Neural progenitor cell (in vitro differentiated cells): ENCODE measurements around the gene ZNF417. TPM values are rescaled to one million over a fixed set of nuclear protein-coding genes. Genes with fewer than 3 reads are reported as not detected.
"Not testable (repeated sequence)": the region's sequence is repeated elsewhere in the genome, so short reads cannot be mapped to it uniquely, and the experiment has no call there.

Source experiments
- DNase-seq: peaks from one replicate; pipeline ENCODE4 v3.0.0-alpha.2; 2016; ENCODE audit warnings: low spot score
- H2AFZ ChIP-seq: fragments of 200-600 bp; sonication (generic); replicated peaks from 2 replicates; pipeline ENCODE4 v1.6.1; 2016; ENCODE audit warnings: antibody characterized with exemption
- H3F3A ChIP-seq: fragments of 200-600 bp; sonication (generic); 2 replicates; pipeline ENCODE4 v1.6.1; 2016; ENCODE audit warnings: antibody characterized with exemption, low read depth
- H3K27ac ChIP-seq: fragments of 200-600 bp; sonication (generic); 2 replicates; pipeline ENCODE4 v1.5.1; 2016; ENCODE audit warnings: mild to moderate bottlenecking
- H3K27me3 ChIP-seq: fragments of 200-600 bp; sonication (generic); 2 replicates; pipeline ENCODE4 v1.6.1; 2016; ENCODE audit warnings: mild to moderate bottlenecking, moderate library complexity
- H3K36me3 ChIP-seq: fragments of 200-600 bp; sonication (generic); 2 replicates; pipeline ENCODE4 v1.5.1; 2016
- H3K4me1 ChIP-seq: fragments of 200-600 bp; sonication (generic); 2 replicates; pipeline ENCODE4 v1.6.1; 2016; ENCODE audit warnings: mixed run types
- H3K4me2 ChIP-seq: fragments of 200-600 bp; sonication (generic); 2 replicates; pipeline ENCODE4 v1.6.1; 2016
- H3K4me3 ChIP-seq: fragments of 200-600 bp; sonication (generic); 2 replicates; pipeline ENCODE4 v1.5.1; 2016
- H3K79me2 ChIP-seq: fragments of 200-600 bp; sonication (generic); 2 replicates; pipeline ENCODE4 v1.6.1; 2016; ENCODE audit warnings: low read depth
- H3K9ac ChIP-seq: fragments of 200-600 bp; sonication (generic); 2 replicates; pipeline ENCODE4 v1.6.1; 2016
- H3K9me3 ChIP-seq: fragments of 200-600 bp; sonication (generic); 2 replicates; pipeline ENCODE4 v1.5.1; 2016; ENCODE audit warnings: low read depth
- H4K20me1 ChIP-seq: fragments of 200-600 bp; sonication (generic); 2 replicates; pipeline ENCODE4 v1.6.1; 2016; ENCODE audit warnings: low read depth
- H3K27ac Mint-ChIP-seq: 3 replicates; pipeline ENCODE4 v1.8.0; 2021; ENCODE audit warnings: mixed read lengths
- H3K27me3 Mint-ChIP-seq: 2 replicates; pipeline ENCODE4 v1.8.0; 2022; ENCODE audit warnings: low read depth, mild to moderate bottlenecking, inconsistent platforms, moderate library complexity, mixed read lengths; ENCODE audit not compliant: insufficient read depth
- H3K36me3 Mint-ChIP-seq: 3 replicates; pipeline ENCODE4 v1.8.0; 2021; ENCODE audit warnings: mixed read lengths
- H3K4me1 Mint-ChIP-seq: 3 replicates; pipeline ENCODE4 v1.8.0; 2021; ENCODE audit warnings: mixed read lengths
- H3K4me3 Mint-ChIP-seq: 3 replicates; pipeline ENCODE4 v1.8.0; 2021; ENCODE audit warnings: mild to moderate bottlenecking, moderate library complexity, mixed read lengths
- H3K9me3 Mint-ChIP-seq: 3 replicates; pipeline ENCODE4 v1.8.0; 2020; ENCODE audit warnings: mixed read lengths
- EZH2 ChIP-seq: fragments of 200-600 bp; sonication (generic); IDR thresholded peaks from 2 replicates; pipeline ENCODE4 v1.6.1; 2017; ENCODE audit warnings: antibody characterized with exemption, mild to moderate bottlenecking, moderate library complexity
- EZH2phosphoT487 ChIP-seq: fragments of 200-600 bp; sonication (generic); IDR thresholded peaks from 2 replicates; pipeline ENCODE4 v1.6.1; 2017; ENCODE audit warnings: antibody characterized with exemption
- total RNA-seq: library from RNA; depleted of rRNA; stranded (reverse); fragments of >200 nt; gene quantifications from 2 replicates; pipeline ENCODE4 v1.2.3, GENCODE V29; 2015; ENCODE audit warnings: low replicate concordance
- TF ChIP-seq, protein P1 (sequence below): fragments of 200-600 bp; sonication (generic); IDR thresholded peaks from 2 replicates; pipeline ENCODE4 v1.5.1; 2017; ENCODE audit warnings: antibody characterized with exemption, mild to moderate bottlenecking

The ZNF417 gene
- total RNA-seq, 1 donor from 2014 or later, result 27.2 TPM

DNA sequence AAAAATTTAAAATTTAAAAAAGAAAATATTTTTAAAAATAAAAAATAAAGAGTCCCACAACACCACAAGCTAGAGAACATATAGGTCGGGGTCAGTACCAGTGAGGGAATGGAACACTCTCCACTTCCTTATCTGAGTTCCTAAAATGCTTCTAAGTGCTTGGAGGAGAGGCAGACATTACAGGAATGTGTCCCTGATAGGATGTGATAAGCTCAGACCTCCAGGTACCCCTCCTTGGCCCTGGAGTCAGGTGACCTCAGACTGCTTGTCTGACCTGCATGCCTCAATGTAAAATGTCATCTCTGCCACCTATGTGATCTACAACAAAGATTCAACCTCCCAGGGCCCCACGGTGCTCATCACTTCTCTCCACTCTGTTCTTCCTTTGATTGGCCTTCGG lies 30.3 kb downstream of the ZNF417 start:
- H3K9me3 Mint-ChIP-seq, result peaks cover 72% of the 10 kb centered on the region
- Histone ChIP-seq H4K20me1 (peaks cover 21% of the 10 kb centered on the region), H3K27ac (no peak overlapping the region), H3K9ac (no peak overlapping the region), H3K27me3 (no peaks in the 10 kb centered on the region), H3F3A (peaks cover 26% of the 10 kb centered on the region), H2AFZ (no peak overlapping the region), H3K4me3 (peak overlapping the region; percentile 66), H3K9me3 (no peaks in the 10 kb centered on the region), H3K4me2 (peak overlapping the region; percentile 99), H3K4me1 (peaks cover 11% of the 10 kb centered on the region), H3K79me2 (peaks cover 64% of the 10 kb centered on the region), H3K36me3 (peaks cover 8% of the 10 kb centered on the region)
- H3K27me3 Mint-ChIP-seq, result peaks cover 11% of the 10 kb centered on the region
- DNase-seq, result no peak
- no peak for TF ChIP-seq EZH2
- TF ChIP-seq, protein P1, sequence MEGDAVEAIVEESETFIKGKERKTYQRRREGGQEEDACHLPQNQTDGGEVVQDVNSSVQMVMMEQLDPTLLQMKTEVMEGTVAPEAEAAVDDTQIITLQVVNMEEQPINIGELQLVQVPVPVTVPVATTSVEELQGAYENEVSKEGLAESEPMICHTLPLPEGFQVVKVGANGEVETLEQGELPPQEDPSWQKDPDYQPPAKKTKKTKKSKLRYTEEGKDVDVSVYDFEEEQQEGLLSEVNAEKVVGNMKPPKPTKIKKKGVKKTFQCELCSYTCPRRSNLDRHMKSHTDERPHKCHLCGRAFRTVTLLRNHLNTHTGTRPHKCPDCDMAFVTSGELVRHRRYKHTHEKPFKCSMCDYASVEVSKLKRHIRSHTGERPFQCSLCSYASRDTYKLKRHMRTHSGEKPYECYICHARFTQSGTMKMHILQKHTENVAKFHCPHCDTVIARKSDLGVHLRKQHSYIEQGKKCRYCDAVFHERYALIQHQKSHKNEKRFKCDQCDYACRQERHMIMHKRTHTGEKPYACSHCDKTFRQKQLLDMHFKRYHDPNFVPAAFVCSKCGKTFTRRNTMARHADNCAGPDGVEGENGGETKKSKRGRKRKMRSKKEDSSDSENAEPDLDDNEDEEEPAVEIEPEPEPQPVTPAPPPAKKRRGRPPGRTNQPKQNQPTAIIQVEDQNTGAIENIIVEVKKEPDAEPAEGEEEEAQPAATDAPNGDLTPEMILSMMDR, result no peak
- TF ChIP-seq EZH2phosphoT487, result no peak
- H3K4me3 Mint-ChIP-seq, result no peak overlapping the region
- H3K4me1 Mint-ChIP-seq, result peaks cover 15% of the 10 kb centered on the region
- H3K36me3 Mint-ChIP-seq, result peaks cover 61% of the 10 kb centered on the region
- no peak overlapping the region for H3K27ac Mint-ChIP-seq

- H2AFZ ChIP-seq, H3K27ac Mint-ChIP-seq, H3K4me1 Mint-ChIP-seq, H3K4me1 ChIP-seq, H3K4me3 ChIP-seq, H3K9ac ChIP-seq, H3K4me2 ChIP-seq, DNase-seq, H3K27ac ChIP-seq, H3K27me3 ChIP-seq, H4K20me1 ChIP-seq, H3K4me3 Mint-ChIP-seq: not testable (repeated sequence)
- Histone ChIP-seq H3K79me2 (peaks cover 87% of the 10 kb centered on the region), H3K9me3 (peaks cover 20% of the 10 kb centered on the region), H3K36me3 (peaks cover 35% of the 10 kb centered on the region), H3F3A (peaks cover 23% of the 10 kb centered on the region)
- Mint-ChIP-seq H3K36me3 (peaks cover 76% of the 10 kb centered on the region), H3K9me3 (peaks cover 80% of the 10 kb centered on the region), H3K27me3 (peaks cover 14% of the 10 kb centered on the region)
Observed at GRCh38 chr19:57873883-57874799, 42.3 kb downstream of the ZNF417 start.

DNA sequence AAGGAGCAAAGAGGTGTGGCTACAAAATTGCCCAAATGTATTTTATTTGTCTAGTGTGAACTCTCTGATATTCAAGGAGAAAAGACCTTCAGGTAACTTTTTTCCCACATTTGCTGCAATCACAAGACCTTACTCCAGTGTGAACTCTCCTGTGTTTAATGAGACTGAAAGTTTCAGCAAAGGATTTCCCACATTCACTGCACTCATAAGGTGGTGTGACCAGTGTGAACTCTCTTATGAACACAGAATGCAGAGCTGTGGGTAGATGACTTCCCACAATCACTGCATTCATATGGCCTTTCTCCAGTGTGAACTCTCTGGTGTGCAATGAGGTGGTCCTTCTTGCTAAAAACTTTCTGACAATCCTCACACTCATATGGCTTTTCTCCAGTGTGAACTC lies 43.9 kb downstream of the ZNF417 start:
- Histone ChIP-seq H3K4me3 (no peak overlapping the region), H3K27me3 (no peaks in the 10 kb centered on the region), H3F3A (peaks cover 32% of the 10 kb centered on the region), H3K4me2 (no peak overlapping the region), H3K9me3 (peaks cover 20% of the 10 kb centered on the region), H3K9ac (no peak overlapping the region), H4K20me1 (no peaks in the 10 kb centered on the region), H3K4me1 (no peaks in the 10 kb centered on the region), H2AFZ (no peak overlapping the region), H3K27ac (no peak overlapping the region), H3K36me3 (peaks cover 33% of the 10 kb centered on the region), H3K79me2 (peaks cover 83% of the 10 kb centered on the region)
- DNase-seq, result no peak
- no peak overlapping the region for H3K27ac Mint-ChIP-seq
- H3K9me3 Mint-ChIP-seq, result peaks cover 81% of the 10 kb centered on the region
- H3K36me3 Mint-ChIP-seq, result peaks cover 75% of the 10 kb centered on the region
- no peak for TF ChIP-seq EZH2phosphoT487
- TF ChIP-seq, protein P1, result no peak
- no peak for TF ChIP-seq EZH2
- H3K27me3 Mint-ChIP-seq, result peaks cover 14% of the 10 kb centered on the region
- H3K4me1 Mint-ChIP-seq, result no peaks in the 10 kb centered on the region
- H3K4me3 Mint-ChIP-seq, result no peak overlapping the region

DNA sequence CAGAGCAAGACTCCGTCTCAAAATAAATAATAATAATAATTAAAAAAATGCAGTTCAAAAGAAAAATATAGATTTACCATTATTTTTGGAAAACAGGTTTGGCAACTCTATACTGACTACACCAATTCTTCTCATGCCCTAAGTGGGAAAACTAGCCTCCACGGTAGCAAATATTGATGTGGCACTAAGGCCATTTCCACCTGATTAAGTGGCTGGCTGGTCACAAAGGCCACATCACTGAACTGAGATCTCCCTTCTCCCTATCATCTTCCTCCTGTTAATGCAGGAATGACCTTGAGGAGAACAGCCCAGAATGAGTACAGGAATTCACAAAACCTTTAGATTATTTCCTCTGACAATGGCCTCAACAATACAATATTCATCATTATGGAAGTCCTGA lies 46.2 kb downstream of the ZNF417 start:
- peaks cover 8% of the 10 kb centered on the region for H3K27me3 Mint-ChIP-seq
- no peak overlapping the region for H3K27ac Mint-ChIP-seq
- peaks cover 79% of the 10 kb centered on the region for H3K79me2 ChIP-seq
- DNase-seq, result no peak
- TF ChIP-seq, protein P1, result no peak
- H2AFZ ChIP-seq, result no peak overlapping the region
- H3K27me3 ChIP-seq, result no peaks in the 10 kb centered on the region
- no peak overlapping the region for H3K27ac ChIP-seq
- H3F3A ChIP-seq, result peaks cover 49% of the 10 kb centered on the region
- H3K4me3 ChIP-seq, result no peak overlapping the region
- H4K20me1 ChIP-seq, result peaks cover 3% of the 10 kb centered on the region
- no peaks in the 10 kb centered on the region for H3K4me1 ChIP-seq
- peaks cover 76% of the 10 kb centered on the region for H3K36me3 Mint-ChIP-seq
- peaks cover 20% of the 10 kb centered on the region for H3K9me3 ChIP-seq
- H3K4me1 Mint-ChIP-seq, result no peaks in the 10 kb centered on the region
- H3K36me3 ChIP-seq, result peaks cover 28% of the 10 kb centered on the region
- no peak overlapping the region for H3K4me3 Mint-ChIP-seq
- peaks cover 82% of the 10 kb centered on the region for H3K9me3 Mint-ChIP-seq
- no peak overlapping the region for H3K4me2 ChIP-seq
- no peak overlapping the region for H3K9ac ChIP-seq

DNA sequence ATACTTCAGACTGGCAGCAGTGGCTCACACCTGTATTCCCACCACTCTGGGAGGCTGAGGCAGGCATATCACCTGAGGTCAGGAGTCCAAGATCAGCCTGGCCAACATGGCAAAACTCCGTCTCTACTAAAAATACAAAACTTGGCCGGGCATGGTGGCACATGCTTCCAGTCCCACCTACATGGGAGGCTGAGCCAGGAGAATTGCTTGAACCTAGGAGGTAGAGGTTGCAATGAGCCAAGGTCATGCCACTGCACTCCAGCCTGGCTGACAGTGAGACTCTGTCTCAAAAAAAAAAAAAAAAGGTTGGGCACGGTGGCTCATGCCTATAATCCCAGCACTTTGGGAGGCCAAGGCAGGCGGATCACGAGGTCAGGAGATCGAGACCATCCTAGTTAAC lies 46.7 kb downstream of the ZNF417 start:
- H3K27me3 ChIP-seq, DNase-seq, H3K4me2 ChIP-seq, H3K27me3 Mint-ChIP-seq, H3K4me3 Mint-ChIP-seq, H4K20me1 ChIP-seq, H3K4me1 ChIP-seq, H3K27ac Mint-ChIP-seq, H3K4me3 ChIP-seq, H3K4me1 Mint-ChIP-seq, H3K27ac ChIP-seq, H3K9ac ChIP-seq, H2AFZ ChIP-seq: not testable (repeated sequence)
- Histone ChIP-seq H3K9me3 (peaks cover 20% of the 10 kb centered on the region), H3K36me3 (peaks cover 30% of the 10 kb centered on the region), H3F3A (peaks cover 55% of the 10 kb centered on the region), H3K79me2 (peaks cover 83% of the 10 kb centered on the region)
- Mint-ChIP-seq H3K9me3 (peaks cover 84% of the 10 kb centered on the region), H3K36me3 (peaks cover 79% of the 10 kb centered on the region)
